GM18519 (cell line): ENCODE measurements around the gene LRRC70.
"Not testable (repeated sequence)": the region's sequence is repeated elsewhere in the genome, so short reads cannot be mapped to it uniquely, and the experiment has no call there.

Source experiments
- ATAC-seq: cut with Tn5 transposase; IDR thresholded peaks from one replicate; pipeline ENCODE4 v1.9.1; 2021; ENCODE audit warnings: mild to moderate bottlenecking, moderate library complexity; ENCODE audit not compliant: unreplicated experiment, low FRiP score

The LRRC70 gene

DNA sequence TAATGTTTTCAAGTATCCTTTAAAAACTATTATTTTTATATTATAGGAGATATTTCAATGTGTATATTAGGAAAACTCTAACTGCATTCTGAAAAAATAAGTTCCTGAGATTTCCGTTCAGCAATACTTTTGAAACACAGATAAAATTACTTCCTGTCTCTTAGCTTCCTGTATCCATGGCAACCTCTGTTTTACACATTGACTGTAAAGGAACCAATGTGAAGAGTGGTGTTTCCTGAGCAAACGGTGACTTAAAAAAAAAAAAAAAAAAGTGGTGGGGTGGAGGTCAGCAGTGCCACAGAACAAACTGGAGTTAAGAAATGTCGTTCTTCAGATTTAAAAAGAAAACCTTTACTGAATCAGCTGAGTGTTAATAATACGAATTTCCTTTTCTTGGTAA is at the start of gene LRRC70:
Gene LRRC70, plus strand, starts transcription at position 280 of the 400 bp plus-strand sequence. CDS start 620 bp downstream, outside the sequence.
- peak; percentile 87 for ATAC-seq

DNA sequence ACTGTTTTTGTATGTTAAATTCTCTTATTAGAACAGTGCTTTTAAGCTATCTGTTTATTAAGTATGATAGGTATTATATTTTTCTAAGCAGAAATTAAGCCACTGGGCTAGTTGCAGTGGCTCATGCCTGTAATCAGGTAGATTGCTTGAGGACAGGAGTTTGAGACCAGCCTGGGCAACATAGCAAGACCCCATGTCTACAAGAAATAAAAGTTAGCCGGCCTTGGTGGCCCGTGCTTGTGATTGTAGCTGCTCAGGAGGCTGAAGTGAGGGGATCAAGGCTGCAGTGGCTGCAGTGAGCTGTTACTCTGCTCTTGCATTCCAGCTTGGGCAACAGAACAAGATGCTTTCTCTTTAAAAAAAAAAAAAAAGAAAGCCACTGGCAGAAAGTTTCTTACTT is 45.0 kb upstream of the LRRC70 start:
- no peak for ATAC-seq

DNA sequence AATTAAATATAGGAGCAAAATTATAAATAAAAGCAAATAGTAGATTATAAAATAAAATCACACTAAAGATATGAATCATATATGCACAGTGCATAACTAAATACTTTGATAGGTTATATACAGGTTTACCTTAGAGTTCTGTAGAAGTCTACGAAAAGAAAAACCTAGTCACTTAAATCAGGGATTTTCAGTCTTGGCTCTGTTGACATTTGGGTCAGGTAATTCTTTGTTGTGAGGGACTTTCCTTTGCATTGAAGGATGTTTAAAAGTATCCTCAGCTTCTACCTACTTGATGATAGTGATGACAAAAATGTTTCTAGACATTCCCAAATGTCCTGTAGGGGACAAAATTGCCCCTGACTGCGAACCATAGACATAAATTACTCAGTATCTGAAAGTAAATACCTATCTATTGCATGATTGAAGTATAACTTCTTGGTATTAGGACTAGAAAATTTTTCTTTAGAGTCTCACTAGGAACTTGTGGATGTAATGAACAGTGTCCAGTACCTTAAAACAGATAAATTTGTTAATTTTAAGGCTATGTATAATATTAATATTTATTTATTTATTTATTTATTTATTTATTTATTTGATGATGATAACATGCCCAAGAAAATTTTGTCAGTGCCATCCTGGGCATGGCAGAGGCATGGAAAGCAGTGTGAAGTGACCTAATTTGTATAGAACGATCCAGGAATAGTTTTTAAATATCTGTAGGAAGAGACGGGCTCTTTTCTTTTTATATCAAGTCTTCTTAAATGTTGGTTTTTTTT is 44.0 kb upstream of the LRRC70 start:
- no peak for ATAC-seq

DNA sequence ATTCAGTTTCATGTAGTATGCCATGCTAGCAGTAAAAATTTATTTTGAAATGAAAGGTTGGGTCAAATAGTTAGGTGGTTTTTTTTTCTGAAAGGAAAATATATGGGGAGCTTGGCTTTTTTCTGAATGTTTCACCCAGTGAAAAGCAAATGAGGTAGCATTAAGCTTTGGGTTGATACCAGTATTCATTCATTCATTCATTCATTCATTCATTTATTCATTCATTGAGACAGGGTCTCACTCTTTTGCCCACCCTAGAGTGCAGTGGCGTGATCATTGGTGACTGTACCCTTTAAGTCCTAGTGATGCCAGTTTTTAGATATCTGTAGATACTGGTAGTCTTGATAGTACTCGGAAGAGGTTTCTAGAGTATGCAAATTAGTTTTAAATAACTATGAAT is 42.4 kb upstream of the LRRC70 start:
- no peak for ATAC-seq

DNA sequence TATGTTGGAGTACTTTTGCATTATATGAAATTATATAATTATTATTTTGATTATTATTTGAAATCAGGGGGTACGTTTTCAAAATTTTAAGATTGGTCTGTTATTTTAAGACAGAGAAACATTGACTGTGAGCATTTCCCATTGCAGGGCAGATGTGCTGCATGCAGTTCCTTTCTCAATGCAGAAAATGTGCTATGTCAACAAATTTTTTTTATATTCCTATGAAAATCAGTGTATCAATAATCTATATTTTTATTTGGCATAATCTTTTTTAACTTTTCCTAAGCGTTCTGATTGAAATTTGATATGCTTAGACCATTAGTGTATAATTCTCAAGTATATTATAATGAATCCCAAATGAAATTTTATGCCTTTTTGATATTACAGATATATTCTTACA is 41.8 kb upstream of the LRRC70 start:
- no peak for ATAC-seq

- ATAC-seq: no peak
Measured at GRCh38 chr5:62538017-62538942, 40.3 kb upstream of the LRRC70 start.

DNA sequence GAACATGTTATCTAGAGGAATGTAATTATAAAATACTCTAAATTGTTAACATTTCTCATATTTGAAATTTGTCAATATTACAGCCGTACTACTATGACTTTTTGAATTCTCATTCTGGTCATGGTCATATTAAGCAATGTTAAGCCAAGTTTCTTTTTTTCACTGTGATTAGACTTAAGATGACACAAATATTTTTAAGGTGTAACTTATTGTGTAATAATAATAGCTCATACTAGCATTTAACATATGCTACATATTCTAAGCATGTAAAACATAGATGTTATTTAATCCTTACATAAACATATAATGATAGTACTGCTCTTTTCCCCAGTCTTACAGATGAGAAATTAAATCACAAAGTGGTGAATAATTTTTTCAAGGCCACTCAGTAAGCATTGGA is 35.9 kb upstream of the LRRC70 start:
- no peak for ATAC-seq

GRCh38 chr5:62547945-62548630 is 30.5 kb upstream of the LRRC70 start:
- ATAC-seq: no peak

DNA sequence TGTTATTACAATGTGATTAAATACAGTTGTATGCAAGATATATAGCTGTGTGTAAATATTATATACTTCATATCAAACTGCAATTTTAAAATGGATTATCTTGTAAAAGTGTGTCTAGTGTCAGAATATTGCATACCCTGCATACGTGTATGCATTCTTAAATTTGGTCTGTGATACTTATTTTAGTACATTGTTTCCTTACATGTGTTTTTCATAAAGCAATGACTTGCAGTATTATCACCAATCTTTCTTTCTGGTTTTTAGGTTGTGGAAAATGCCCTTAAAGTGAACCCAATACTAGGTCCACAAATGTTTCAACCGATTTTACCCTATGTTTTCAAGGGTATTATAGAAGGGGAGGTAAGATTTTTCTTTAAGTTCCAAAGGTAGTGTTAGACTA is 28.5 kb upstream of the LRRC70 start:
- ATAC-seq: no peak

- ATAC-seq: no peak
Measured at GRCh38 chr5:62555930-62556329, 22.7 kb upstream of the LRRC70 start.

GRCh38 chr5:62558941-62559340 is 19.7 kb upstream of the LRRC70 start:
- no peak for ATAC-seq

GRCh38 chr5:62560786-62561185 is 17.8 kb upstream of the LRRC70 start:
- no peak for ATAC-seq

DNA sequence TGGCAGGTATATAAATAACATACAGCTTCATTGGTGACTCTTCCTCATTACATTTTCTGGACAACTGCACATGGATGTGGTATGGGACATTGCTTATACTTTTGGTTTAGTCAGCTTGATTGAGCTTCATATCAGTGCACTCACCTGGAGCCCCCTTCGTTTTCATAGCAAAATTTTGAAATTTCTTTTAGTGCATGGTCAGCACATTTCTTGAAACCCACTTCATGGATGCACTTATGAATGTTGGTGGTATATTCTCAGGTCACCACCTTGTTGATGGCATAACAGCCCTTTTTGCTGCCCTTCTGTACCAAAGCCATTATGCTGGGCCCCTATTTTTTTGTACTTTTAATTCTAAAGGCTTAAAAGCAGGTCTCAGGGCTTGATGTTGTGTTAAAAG is 16.7 kb upstream of the LRRC70 start:
- ATAC-seq: no peak

DNA sequence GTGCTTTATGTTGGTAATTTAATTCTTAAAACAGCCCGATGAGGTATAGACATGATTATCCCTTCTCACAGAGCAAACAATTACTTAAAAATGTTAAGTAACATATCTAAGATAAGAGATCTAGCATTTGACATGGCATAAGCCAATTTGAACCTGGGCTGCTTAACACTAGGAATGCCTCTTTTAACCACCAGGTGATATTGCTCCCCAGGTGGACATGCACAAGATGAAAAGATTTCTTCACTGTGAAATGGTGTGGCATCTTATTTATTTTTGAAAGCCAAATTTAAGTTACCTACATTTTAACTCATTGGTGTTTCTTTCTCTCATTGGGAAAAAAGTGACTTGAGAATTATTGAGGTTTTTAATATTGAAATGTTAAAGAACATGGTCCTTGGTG is 15.8 kb upstream of the LRRC70 start:
- ATAC-seq: no peak

DNA sequence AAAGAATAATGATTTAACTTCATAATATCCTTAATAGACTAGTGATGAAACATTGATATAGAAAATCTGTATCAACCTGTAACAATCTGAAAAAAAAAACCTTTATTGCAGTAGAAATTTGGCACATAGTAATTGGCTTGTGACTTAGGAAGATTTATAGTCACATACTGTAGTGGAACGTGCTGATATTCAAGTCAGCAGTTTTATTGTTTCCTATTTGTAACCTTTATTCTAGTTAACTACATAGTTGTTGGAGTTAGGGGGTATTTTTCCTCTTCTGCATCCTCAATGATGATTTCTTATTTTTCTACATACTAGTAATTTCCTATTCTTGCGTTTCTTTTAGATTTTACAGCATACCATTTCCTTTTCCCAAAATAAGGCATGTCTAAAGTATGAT is 14.5 kb upstream of the LRRC70 start:
- no peak for ATAC-seq

DNA sequence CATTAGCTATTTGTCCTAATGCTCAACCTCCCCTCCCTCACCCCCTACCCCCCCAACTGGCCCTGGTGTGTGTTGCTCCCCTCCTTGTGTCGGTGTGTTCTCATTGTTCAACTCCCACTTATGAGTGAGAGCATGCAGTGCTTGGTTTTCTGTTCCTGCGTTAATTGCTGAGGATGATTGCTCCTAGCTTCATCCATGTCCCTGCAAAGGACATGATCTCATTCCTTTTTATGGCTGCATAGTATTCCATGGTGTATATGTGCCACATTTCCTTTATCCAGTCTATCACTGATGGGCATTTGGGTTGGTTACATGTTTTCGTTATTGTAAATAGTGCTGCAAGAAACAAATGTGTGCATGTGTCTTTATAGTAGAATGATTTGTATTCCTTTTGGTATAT is 12.9 kb upstream of the LRRC70 start:
- ATAC-seq: not testable (repeated sequence)

DNA sequence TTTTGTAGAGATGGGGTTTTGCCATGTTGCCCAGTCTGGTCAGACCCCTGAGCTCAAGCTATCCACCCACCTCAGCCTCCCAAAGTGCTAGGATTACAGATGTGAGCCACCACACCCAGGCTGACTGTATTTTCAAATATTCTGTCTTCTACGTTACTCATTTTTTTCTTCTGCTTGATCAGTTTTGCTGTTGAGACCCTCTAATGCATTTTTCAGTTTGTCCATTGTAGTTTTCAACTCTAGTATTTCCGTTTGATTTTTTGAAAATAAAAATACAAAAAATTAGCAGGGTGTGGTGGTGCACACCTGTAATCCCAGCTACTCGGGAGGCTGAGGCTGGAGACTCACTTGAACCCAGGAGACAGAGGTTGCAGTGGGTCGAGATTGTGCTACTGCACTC is 10.5 kb upstream of the LRRC70 start:
- no peak for ATAC-seq

DNA sequence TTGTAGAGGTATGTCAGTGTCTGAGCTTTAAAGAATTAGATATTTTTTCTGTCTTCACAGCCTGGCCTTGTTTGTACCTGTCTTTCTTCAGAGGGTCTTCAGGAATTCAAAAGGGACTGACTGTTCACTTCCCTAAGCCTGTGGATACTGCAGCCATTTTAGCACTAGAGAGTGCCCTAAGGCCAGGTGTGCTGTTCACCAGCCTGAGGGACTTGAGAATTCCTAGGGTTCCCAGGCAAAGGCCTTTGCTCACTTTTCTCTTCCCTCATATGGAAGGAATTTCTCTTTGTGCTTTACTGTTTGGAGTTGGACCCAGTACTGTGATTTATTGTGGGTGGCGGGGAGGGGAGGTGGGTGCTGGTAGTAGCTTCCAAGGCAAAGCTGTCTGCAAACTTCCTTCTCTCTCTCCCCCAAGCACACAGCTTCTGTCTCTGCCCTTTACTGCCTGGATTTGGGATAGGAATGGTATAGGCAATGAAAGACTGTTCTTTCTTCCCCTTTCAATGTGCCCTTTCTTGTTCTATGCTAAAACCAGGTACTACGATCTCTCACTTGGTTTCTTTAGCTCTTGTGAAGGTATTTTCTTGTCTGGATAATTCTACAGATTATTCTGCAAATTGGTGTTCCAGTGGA is 9.7 kb upstream of the LRRC70 start:
- no peak for ATAC-seq

- ATAC-seq: no peak
Measured at GRCh38 chr5:62569470-62569869, 9.1 kb upstream of the LRRC70 start.

DNA sequence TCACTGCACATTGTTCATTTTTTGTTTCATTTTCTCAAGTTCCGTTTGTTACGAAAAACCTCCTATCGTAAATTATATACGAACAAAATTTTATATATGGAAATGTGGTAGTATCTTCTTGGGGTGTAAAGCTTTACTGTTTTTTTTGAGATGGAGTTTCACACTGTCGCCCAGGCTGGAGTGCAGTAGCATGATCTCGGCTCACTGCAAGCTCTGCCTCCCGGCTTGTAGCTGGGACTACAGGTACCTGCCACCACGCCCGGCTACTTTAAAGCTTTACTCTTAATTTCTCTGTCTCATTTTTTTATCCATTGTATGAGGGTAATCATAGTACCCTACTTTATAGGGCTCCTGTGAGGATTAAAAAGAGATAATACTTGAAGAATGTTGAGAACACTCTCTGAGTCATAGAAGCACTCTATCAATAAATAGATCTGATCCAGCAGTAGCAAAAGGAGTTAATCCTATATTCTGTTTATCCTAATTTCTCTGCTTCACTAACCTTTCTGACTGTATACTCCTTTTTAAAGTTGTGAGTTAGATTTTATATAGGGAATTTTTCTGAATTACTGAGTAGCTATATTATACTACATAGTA is 5.6 kb upstream of the LRRC70 start:
- ATAC-seq: no peak
